Suprapubic skin (tissue), 4 donors: ENCODE data around the gene SLC26A2. TPM values are rescaled to one million over a fixed set of nuclear protein-coding genes. Genes with fewer than 3 reads are reported as not detected.

Experiments used
- DNase-seq, 2 donors: peaks; one replicate each; pipeline ENCODE4 v3.0.0-alpha.2; 2019; ENCODE audit warnings: low spot score in 2 of 2
- H3K27ac ChIP-seq: fragments of 200-600 bp; sonication (generic); one replicate; pipeline ENCODE4 v1.5.1; 2019
- H3K27me3 ChIP-seq: fragments of 200-600 bp; sonication (generic); one replicate; pipeline ENCODE4 v1.5.1; 2019
- H3K36me3 ChIP-seq: fragments of 200-600 bp; sonication (generic); one replicate; pipeline ENCODE4 v1.5.1; 2019
- H3K4me1 ChIP-seq: fragments of 200-600 bp; sonication (generic); one replicate; pipeline ENCODE4 v1.5.1; 2019
- H3K4me3 ChIP-seq: fragments of 200-600 bp; sonication (generic); one replicate; pipeline ENCODE4 v1.5.1; 2019; ENCODE audit warnings: mild to moderate bottlenecking
- H3K9me3 ChIP-seq: fragments of 200-600 bp; sonication (generic); one replicate; pipeline ENCODE4 v1.5.1; 2019
- CTCF ChIP-seq, 2 donors: fragments of 200-600 bp in 1 of 2; fragments of 450-650 bp in 1 of 2; sonication (generic) in 1 of 2; IDR thresholded peaks; one replicate each; pipeline ENCODE4 v1.5.1; 2016 to 2019; ENCODE audit warnings: antibody characterized with exemption in 2 of 2, mild to moderate bottlenecking in 1 of 2, moderate library complexity in 1 of 2
- EP300 ChIP-seq: sonication (generic); formaldehyde crosslinking; IDR thresholded peaks from one replicate; pipeline ENCODE4 v1.6.1; 2017; ENCODE audit warnings: antibody characterized with exemption
- POLR2A ChIP-seq, 2 donors: fragments of 450-650 bp; IDR thresholded peaks; one replicate each; pipeline ENCODE4 v1.6.1; 2017; ENCODE audit warnings: antibody characterized with exemption in 2 of 2, mild to moderate bottlenecking in 2 of 2, moderate library complexity in 2 of 2
- POLR2AphosphoS5 ChIP-seq, 3 donors: sonication (generic); formaldehyde crosslinking; IDR thresholded peaks; one replicate each; pipeline ENCODE4 v1.6.1; 2017; ENCODE audit warnings: antibody characterized with exemption in 3 of 3
- WGBS: methylation state at CpG from one replicate; pipeline ENCODE4 v1.1.5; 2018; 5-methylcytosine and 5-hydroxymethylcytosine counted together
- total RNA-seq, 4 donors: library from RNA; depleted of rRNA; stranded (reverse); fragments of >200 nt; gene quantifications; one replicate each; pipeline ENCODE4 v1.1.0, GENCODE V29; 2016

SLC26A2 gene
- total RNA-seq, 4 donors from 2014 or later, result 29.9 to 62.2 (median 46.0) TPM

DNA sequence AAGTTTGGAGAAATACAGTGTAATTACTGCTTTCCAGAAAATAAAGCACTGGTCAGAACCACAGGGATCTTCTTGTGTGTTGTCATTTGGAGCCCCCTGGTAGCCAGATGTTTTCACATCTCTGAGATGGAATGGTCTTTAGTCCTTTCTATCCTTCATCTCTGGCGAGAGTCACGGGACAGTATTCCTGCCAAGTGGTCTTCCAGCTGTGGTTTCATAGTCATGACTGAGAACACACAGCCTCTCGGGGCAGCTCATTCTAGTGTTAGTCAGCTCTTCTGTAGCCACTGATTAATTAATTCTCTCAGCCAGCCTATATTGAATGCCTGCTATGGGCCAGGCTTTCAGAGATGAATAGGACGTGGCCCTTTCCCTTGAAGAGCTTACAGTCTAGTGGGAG is 74.1 kb downstream of the SLC26A2 start:
- Histone ChIP-seq H3K36me3 (peaks cover 98% of the 10 kb centered on the region), H3K4me1 (no peaks in the 10 kb centered on the region), H3K27ac (no peak overlapping the region), H3K9me3 (no peaks in the 10 kb centered on the region), H3K4me3 (no peak overlapping the region), H3K27me3 (no peaks in the 10 kb centered on the region)
- TF ChIP-seq CTCF (IDR thresholded peaks at IDR 0.05), result no peak
- no peak for TF ChIP-seq POLR2AphosphoS5 (IDR thresholded peaks at IDR 0.05)
- no peak for TF ChIP-seq EP300
- no peak for TF ChIP-seq POLR2A (IDR thresholded peaks at IDR 0.05)
- WGBS, result 80% methylated on average over 4 of the region's 4 CpGs
- no peak for DNase-seq

GRCh38 chr5:150035139-150035895 is 74.8 kb downstream of the SLC26A2 start:
- DNase-seq, result no peak
- Histone ChIP-seq H3K36me3 (peaks cover 96% of the 10 kb centered on the region), H3K4me3 (no peak overlapping the region), H3K27me3 (no peaks in the 10 kb centered on the region), H3K9me3 (no peaks in the 10 kb centered on the region), H3K4me1 (no peaks in the 10 kb centered on the region), H3K27ac (no peak overlapping the region)
- TF ChIP-seq CTCF (IDR thresholded peaks at IDR 0.05) (no peak), POLR2A (IDR thresholded peaks at IDR 0.05) (no peak), EP300 (no peak), POLR2AphosphoS5 (IDR thresholded peaks at IDR 0.05) (no peak)
- WGBS, result 84% methylated on average over 7 of the region's 7 CpGs

- WGBS, result 58% methylated on average over 8 of the region's 9 CpGs
- Histone ChIP-seq H3K4me1 (no peaks in the 10 kb centered on the region), H3K27me3 (no peaks in the 10 kb centered on the region), H3K36me3 (peaks cover 96% of the 10 kb centered on the region), H3K27ac (no peak overlapping the region), H3K9me3 (no peaks in the 10 kb centered on the region), H3K4me3 (no peak overlapping the region)
- TF ChIP-seq POLR2AphosphoS5 (IDR thresholded peaks at IDR 0.05) (no peak), POLR2A (IDR thresholded peaks at IDR 0.05) (no peak)
- no peak for DNase-seq
These were observed 76.0 kb downstream of the SLC26A2 start for GRCh38 chr5:150036513-150036912.

Other genes with a start within 250 kb of the SLC26A2 start
- gene PPARGC1B, start 230.4 kb upstream of the SLC26A2 start, total RNA-seq, result 10 to 100 TPM; 13.7 to 21.7 (median 17.7) TPM
- gene PDE6A, start 16.0 kb upstream of the SLC26A2 start, total RNA-seq, result 1 to 10 TPM in 3 of 4 donors, under 1 TPM in 1; 0.17 to 2.9 (median 1.3) TPM
- 1 to 10 TPM; 3.5 to 6.0 (median 4.5) TPM for gene TIGD6, start 39.9 kb downstream of the SLC26A2 start, total RNA-seq
- 10 to 100 TPM; 28.8 to 59.3 (median 31.4) TPM for gene HMGXB3, start 40.0 kb downstream of the SLC26A2 start, total RNA-seq
- 10 to 100 TPM in 3 of 4 donors, 1 to 10 TPM in 1; 9.9 to 39.7 (median 19.7) TPM for gene CSF1R, start 125.8 kb downstream of the SLC26A2 start, total RNA-seq
- gene PDGFRB, start 195.1 kb downstream of the SLC26A2 start, total RNA-seq, result 10 to 100 TPM; 23.8 to 51.4 (median 43.9) TPM
- gene CDX1, start 206.0 kb downstream of the SLC26A2 start, total RNA-seq, result under 1 TPM in 2 of 4 donors, not detected in 2; 0.26 to 0.76 TPM
- gene SLC6A7, start 229.3 kb downstream of the SLC26A2 start, total RNA-seq, result not detected